Upper lobe of left lung (tissue), 4 donors: ENCODE data around the gene MYOM1.

Experiments
- EP300 ChIP-seq, 4 donors: sonication (generic); formaldehyde crosslinking; IDR thresholded peaks; one replicate each; pipeline ENCODE4 v1.5.1; 2017; ENCODE audit warnings: antibody characterized with exemption in 4 of 4, control low read depth in 2 of 4
- POLR2A ChIP-seq, 4 donors: fragments of 450-650 bp; IDR thresholded peaks; one replicate each; pipeline ENCODE4 v1.5.1; 2016 to 2017; ENCODE audit warnings: antibody characterized with exemption in 4 of 4, mild to moderate bottlenecking in 2 of 4
- POLR2AphosphoS5 ChIP-seq, 2 donors: sonication (generic); formaldehyde crosslinking; IDR thresholded peaks; one replicate each; pipeline ENCODE4 v1.5.1; 2017; ENCODE audit warnings: antibody characterized with exemption in 2 of 2
- TF ChIP-seq, protein P1 (sequence below), 6 experiments: fragments of 450-650 bp in 4 of 6; fragments of 200-600 bp in 2 of 6; sonication (generic) in 2 of 6; IDR thresholded peaks; one replicate each; pipeline ENCODE4 v1.5.1; 2016 to 2019; ENCODE audit warnings: antibody characterized with exemption in 6 of 6

DNA sequence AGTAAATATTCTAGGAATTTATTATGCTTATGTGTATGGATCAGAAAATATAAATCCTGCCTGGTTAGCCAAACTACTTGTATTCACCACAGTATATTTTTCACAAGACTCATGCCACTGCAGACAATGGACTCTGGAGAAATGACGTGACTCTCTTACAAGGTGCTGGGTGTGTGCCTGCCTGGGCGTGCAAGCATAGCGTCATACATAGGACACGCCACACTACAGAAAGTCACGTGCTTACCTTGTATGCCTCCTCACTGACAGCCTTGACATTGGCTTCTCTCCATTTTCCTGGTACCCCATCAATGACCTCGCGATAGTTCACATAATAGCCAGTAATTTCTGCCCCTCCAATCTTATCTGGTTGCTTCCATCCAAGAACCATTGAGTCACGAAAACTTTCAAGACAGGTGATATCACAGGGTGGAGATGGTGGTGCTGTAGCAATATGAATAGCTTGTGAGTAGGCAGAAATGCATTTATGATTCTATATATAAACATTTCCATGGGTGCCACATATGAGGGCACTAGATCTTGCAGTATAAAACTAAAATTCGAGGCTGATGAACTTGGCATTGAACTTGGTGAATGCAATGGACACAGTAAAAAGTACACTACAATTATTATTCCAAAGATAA is 93.2 kb downstream of the MYOM1 start:
- TF ChIP-seq EP300 (IDR thresholded peaks at IDR 0.05) (no peak), POLR2A (IDR thresholded peaks at IDR 0.05) (no peak), POLR2AphosphoS5 (IDR thresholded peaks at IDR 0.05) (no peak)
- TF ChIP-seq, protein P1, sequence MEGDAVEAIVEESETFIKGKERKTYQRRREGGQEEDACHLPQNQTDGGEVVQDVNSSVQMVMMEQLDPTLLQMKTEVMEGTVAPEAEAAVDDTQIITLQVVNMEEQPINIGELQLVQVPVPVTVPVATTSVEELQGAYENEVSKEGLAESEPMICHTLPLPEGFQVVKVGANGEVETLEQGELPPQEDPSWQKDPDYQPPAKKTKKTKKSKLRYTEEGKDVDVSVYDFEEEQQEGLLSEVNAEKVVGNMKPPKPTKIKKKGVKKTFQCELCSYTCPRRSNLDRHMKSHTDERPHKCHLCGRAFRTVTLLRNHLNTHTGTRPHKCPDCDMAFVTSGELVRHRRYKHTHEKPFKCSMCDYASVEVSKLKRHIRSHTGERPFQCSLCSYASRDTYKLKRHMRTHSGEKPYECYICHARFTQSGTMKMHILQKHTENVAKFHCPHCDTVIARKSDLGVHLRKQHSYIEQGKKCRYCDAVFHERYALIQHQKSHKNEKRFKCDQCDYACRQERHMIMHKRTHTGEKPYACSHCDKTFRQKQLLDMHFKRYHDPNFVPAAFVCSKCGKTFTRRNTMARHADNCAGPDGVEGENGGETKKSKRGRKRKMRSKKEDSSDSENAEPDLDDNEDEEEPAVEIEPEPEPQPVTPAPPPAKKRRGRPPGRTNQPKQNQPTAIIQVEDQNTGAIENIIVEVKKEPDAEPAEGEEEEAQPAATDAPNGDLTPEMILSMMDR (IDR thresholded peaks at IDR 0.05), result no peak
